ENCODE data around the gene FCF1. TPM values are rescaled to one million over a fixed set of nuclear protein-coding genes. Genes with fewer than 3 reads are reported as not detected.

FCF1 gene
- total and polyA plus RNA-seq, 2 of the 4 experiments (the other 2 are of a cell fraction) = 37.1 to 45.5 TPM

- no peak for TF ChIP-seq RFX5 (IDR thresholded peaks at IDR 0.05; ENCODE audit: low read depth, low read length)
- no peak for TF ChIP-seq NFE2L2 (IDR thresholded peaks at IDR 0.05; ENCODE audit: low read depth, low read length)
- TF ChIP-seq MXI1 (IDR thresholded peaks at IDR 0.05; ENCODE audit: borderline replicate concordance, low read depth, low read length) = no peak
These were observed 42.1 kb upstream of the FCF1 start (continued) for GRCh38 chr14:74670726-74671411.

DNA sequence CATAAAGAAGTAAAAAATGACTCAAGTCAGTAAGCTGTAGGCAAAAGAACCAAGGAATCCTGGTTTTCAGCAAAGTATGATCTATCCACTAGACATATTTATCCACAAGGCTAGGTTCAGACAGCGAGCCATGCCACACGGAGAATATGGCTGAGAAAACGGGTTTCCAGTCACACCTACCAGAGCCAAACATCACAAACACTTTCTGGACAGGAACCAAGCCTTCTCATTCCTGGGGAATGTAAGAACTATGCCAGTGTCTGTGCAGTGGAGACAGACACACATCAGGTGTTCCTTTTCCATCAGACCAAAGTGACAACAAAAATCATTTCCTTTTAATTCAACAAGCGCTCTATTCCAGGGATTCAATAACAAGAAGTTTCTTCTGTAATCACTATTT lies 41.2 kb upstream of the FCF1 start:
- peak; percentile 65 for ATAC-seq (ENCODE audit: low read depth)
- CTCF ChIA-PET = interaction anchor here (1.1 kb wide), 1 partner anchor 12 kb away, joined by 5 read pairs; no protein-coding TSS in a partner anchor
- Histone ChIP-seq H4K8ac (ENCODE audit: low read depth in 2 of 2, low read length in 2 of 2) (no peak overlapping the region), H3K9ac (ENCODE audit: low read depth, low read length) (no peak overlapping the region), H3K9me1 (ENCODE audit: insufficient read depth, low read length) (peaks cover 4% of the 10 kb centered on the region; the same call in 1 of the 2 replicates), H3K27me3 (ENCODE audit: control insufficient read depth, insufficient read depth, low read length) (no peaks in the 10 kb centered on the region), H2AFZ (replicated peaks; ENCODE audit: low read length, poor library complexity) (no peak overlapping the region), H3K4me2 (ENCODE audit: low read depth, low read length) (peak overlapping the region; percentile 14), H2BK120ac (ENCODE audit: low read depth, low read length) (0 out of 2 replicates have a peak overlapping the region, but pooled peaks have one; percentile 10), H4K20me1 (ENCODE audit: insufficient read depth, low read length) (no peaks in the 10 kb centered on the region), H2AK5ac (ENCODE audit: low read depth, low read length) (peak overlapping the region; percentile 37; the same call in 1 of the 2 replicates), H3K4me3 (ENCODE audit: insufficient read depth, low read depth, low read length) (no peak overlapping the region), H3K18ac (ENCODE audit: low read depth, low read length) (no peak overlapping the region), H2BK5ac (ENCODE audit: low read depth, low read length, poor library complexity, severe bottlenecking) (peak overlapping the region; percentile 91), H3K4ac (ENCODE audit: low read depth, low read length) (peak overlapping the region; percentile 54; the same call in 1 of the 2 replicates), H3K23ac (ENCODE audit: low read depth, low read length) (no peak overlapping the region), H2BK15ac (ENCODE audit: low read depth, low read length) (no peak overlapping the region), H3K79me1 (ENCODE audit: low read depth in 1 of 2, low read length in 2 of 2) (peaks cover 16 to 35% of the 10 kb centered on the region in 2 experiments; a peak in 2 of 4 replicates), H4K91ac (ENCODE audit: insufficient read depth, low read depth, low read length) (no peak overlapping the region), H3K14ac (replicated peaks; ENCODE audit: low read depth, low read length) (no peak overlapping the region), H3K36me3 (ENCODE audit: control insufficient read depth, insufficient read depth, low read length) (peaks cover 41% of the 10 kb centered on the region), H2AK9ac (replicated peaks; ENCODE audit: low read depth, low read length, poor library complexity) (peak overlapping the region; percentile 31), H3K56ac (ENCODE audit: extremely low read depth, insufficient read depth, low read length) (0 out of 2 replicates have a peak overlapping the region, but pooled peaks have one; percentile 39), H2BK20ac (ENCODE audit: low read depth, low read length) (no peak overlapping the region), H4K5ac (ENCODE audit: low read depth, low read length) (no peak overlapping the region), H3K4me1 (ENCODE audit: control insufficient read depth, insufficient read depth, low read length) (peaks cover 6% of the 10 kb centered on the region), H3K27ac (ENCODE audit: insufficient read depth, low read length) (peak overlapping the region; percentile 50; the same call in 1 of the 2 replicates), H3K9me3 (ENCODE audit: control insufficient read depth, insufficient read depth, low read length) (no peaks in the 10 kb centered on the region)
- dilution Hi-C loops (cut with HindIII; ENCODE audit: low sequenced_read_pairs, unreplicated experiment) = no loop called here
- 32% methylated on average over 3 of the region's 4 CpGs; no CpG with 5 or more reads in 1 of the 2 experiments for WGBS, 2 experiments (ENCODE audit: extremely low coverage in 2 of 2, insufficient read length in 1 of 2)
- peak; percentile 79 for DNase-seq
- TF ChIP-seq RFX5 (IDR thresholded peaks at IDR 0.05; ENCODE audit: low read depth, low read length) = no peak
- 0 out of 2 replicates have a peak, but pooled peaks have one; percentile 13 for TF ChIP-seq MXI1 (IDR thresholded peaks at IDR 0.05; ENCODE audit: borderline replicate concordance, low read depth, low read length)
- TF ChIP-seq NFE2L2 (IDR thresholded peaks at IDR 0.05; ENCODE audit: low read depth, low read length) = no peak
- intact Hi-C loops (cut with micrococcal nuclease) = loop anchor here (1.0 to 2.0 kb wide), 2 partner anchors 63 to 170 kb away; no protein-coding TSS in a partner anchor
- BruUV-seq (replicated peaks) = no TSS peak
- in situ Hi-C loops (cut with MboI; ENCODE audit: low sequenced_read_pairs) = no loop called here
- POLR2A ChIA-PET (ENCODE audit: unreplicated experiment) = no interaction called here
